Measurements from ENCODE around the gene FOXE1. TPM values are rescaled to one million over a fixed set of nuclear protein-coding genes. Genes with fewer than 3 reads are reported as not detected.

FOXE1 gene
- total and polyA plus RNA-seq, 2 experiments from 2014 or later, result 0.45 TPM; not detected in 1

GRCh38 chr9:97859346-97859745 is 6.3 kb downstream of the FOXE1 start (continued):
- TF ChIP-seq ZNF462 (CRISPR knock-in tag; IDR thresholded peaks at IDR 0.05), result no peak
- no peak for TF ChIP-seq REST (IDR thresholded peaks at IDR 0.05; ENCODE audit: unreplicated experiment)

GRCh38 chr9:97860451-97861147 is 7.6 kb downstream of the FOXE1 start:
- no peaks in the 10 kb centered on the region for H3K36me3 Mint-ChIP-seq (ENCODE audit: low read depth)
- Histone ChIP-seq H3K9me2 (ENCODE audit: insufficient read depth) (no peaks in the 10 kb centered on the region), H4K20me1 (replicated peaks; ENCODE audit: insufficient read depth) (peaks cover 18% of the 10 kb centered on the region), H3K36me3 (ENCODE audit: insufficient read depth) (no peaks in the 10 kb centered on the region), H3F3A (replicated peaks; ENCODE audit: low read depth) (peaks cover 10% of the 10 kb centered on the region; the same call in 1 of the 2 replicates), H3K79me2 (replicated peaks; ENCODE audit: insufficient read depth) (no peaks in the 10 kb centered on the region), H3K4me3 (no peak overlapping the region), H3K27ac (ENCODE audit: low read depth) (no peak overlapping the region), H2AFZ (no peak overlapping the region), H3K4me1 (ENCODE audit: insufficient read depth) (peaks cover 21% of the 10 kb centered on the region), H3K4me2 (no peak overlapping the region), H3K27me3 (ENCODE audit: insufficient read depth) (peaks cover 94% of the 10 kb centered on the region)
- no peak overlapping the region for H3K27ac Mint-ChIP-seq
- H3K27me3 Mint-ChIP-seq (ENCODE audit: insufficient read depth, low read depth, poor library complexity), result peaks cover 74% of the 10 kb centered on the region
- no peaks in the 10 kb centered on the region; the same call in 2 of the 3 replicates for H3K9me3 Mint-ChIP-seq
- H3K4me3 Mint-ChIP-seq, result no peak overlapping the region
- H3K4me1 Mint-ChIP-seq, result peaks cover 13% of the 10 kb centered on the region
- ATAC-seq (no peak; the same call in 1 of the 3 replicates), DNase-seq (ENCODE audit: low spot score) (no peak)
- no peak for TF ChIP-seq ETS1 (IDR thresholded peaks at IDR 0.05)
